Endothelial cell (in vitro differentiated cells): ENCODE measurements around the gene TSHZ3. TPM values are rescaled to one million over a fixed set of nuclear protein-coding genes. Genes with fewer than 3 reads are reported as not detected.
A peak's percentile ranks its signal among the peaks of the same experiment; 100 is the strongest.

Experiments used
- DNase-seq: peaks from one replicate; pipeline ENCODE4 v3.0.0; 2021; ENCODE audit warnings: low spot score
- H3K27ac Mint-ChIP-seq: one replicate; pipeline ENCODE4 v1.8.0; 2021; ENCODE audit warnings: mixed read lengths, inconsistent platforms; ENCODE audit not compliant: unreplicated experiment
- H3K27me3 Mint-ChIP-seq: one replicate; pipeline ENCODE4 v1.8.0; 2021; ENCODE audit warnings: mild to moderate bottlenecking, moderate library complexity, mixed read lengths, inconsistent platforms; ENCODE audit not compliant: unreplicated experiment
- H3K36me3 Mint-ChIP-seq: one replicate; pipeline ENCODE4 v1.8.0; 2021; ENCODE audit warnings: mild to moderate bottlenecking, low read depth, mixed read lengths, inconsistent platforms; ENCODE audit not compliant: unreplicated experiment
- H3K4me1 Mint-ChIP-seq: one replicate; pipeline ENCODE4 v1.8.0; 2021; ENCODE audit warnings: mild to moderate bottlenecking, mixed read lengths, inconsistent platforms; ENCODE audit not compliant: unreplicated experiment
- H3K4me3 Mint-ChIP-seq: one replicate; pipeline ENCODE4 v1.8.0; 2021; ENCODE audit warnings: mild to moderate bottlenecking, mixed read lengths, inconsistent platforms; ENCODE audit not compliant: unreplicated experiment
- H3K9me3 Mint-ChIP-seq: one replicate; pipeline ENCODE4 v1.8.0; 2021; ENCODE audit warnings: mixed read lengths, inconsistent platforms; ENCODE audit not compliant: unreplicated experiment
- CTCF ChIP-seq: fragments of 200-600 bp; sonication (generic); IDR thresholded peaks from one replicate; pipeline ENCODE4 v1.5.0; 2021; ENCODE audit warnings: antibody characterized with exemption; ENCODE audit not compliant: unreplicated experiment
- total RNA-seq: library from RNA; stranded (reverse); fragmentation: NEBNext Ultra II Directional; extraction: Animal tissue kit (Norgen Biotek cat#: 25700); gene quantifications from one replicate; pipeline ENCODE4 v1.2.1, GENCODE V29; 2021; ENCODE audit not compliant: unreplicated experiment

The TSHZ3 gene
- total RNA-seq, 1 donor from 2014 or later, result 12.3 TPM

GRCh38 chr19:31315652-31316051 lies 33.6 kb downstream of the TSHZ3 start:
- peak overlapping the region; percentile 70 for H3K27ac Mint-ChIP-seq
- no peak for TF ChIP-seq CTCF

GRCh38 chr19:31314849-31315629 lies 34.2 kb downstream of the TSHZ3 start:
- DNase-seq, result peak; percentile 11
- no peak overlapping the region for H3K27ac Mint-ChIP-seq
- H3K9me3 Mint-ChIP-seq, result no peaks in the 10 kb centered on the region
- TF ChIP-seq CTCF, result no peak
- H3K4me3 Mint-ChIP-seq, result no peak overlapping the region
- H3K27me3 Mint-ChIP-seq, result no peaks in the 10 kb centered on the region
- H3K36me3 Mint-ChIP-seq, result peaks cover 8% of the 10 kb centered on the region
- peaks cover 30% of the 10 kb centered on the region for H3K4me1 Mint-ChIP-seq

More at GRCh38 chr19:31315652-31316051, 33.6 kb downstream of the TSHZ3 start:
- Mint-ChIP-seq H3K4me1 (peaks cover 30% of the 10 kb centered on the region), H3K36me3 (peaks cover 8% of the 10 kb centered on the region), H3K9me3 (no peaks in the 10 kb centered on the region), H3K4me3 (no peak overlapping the region), H3K27me3 (no peaks in the 10 kb centered on the region)
- DNase-seq, result no peak

GRCh38 chr19:31314156-31314555 lies 35.1 kb downstream of the TSHZ3 start:
- peaks cover 30% of the 10 kb centered on the region for H3K4me1 Mint-ChIP-seq
- TF ChIP-seq CTCF, result no peak
- H3K9me3 Mint-ChIP-seq, result no peaks in the 10 kb centered on the region
- peaks cover 8% of the 10 kb centered on the region for H3K36me3 Mint-ChIP-seq
- no peak for DNase-seq
- no peaks in the 10 kb centered on the region for H3K27me3 Mint-ChIP-seq
- no peak overlapping the region for H3K27ac Mint-ChIP-seq
- peak overlapping the region; percentile 15 for H3K4me3 Mint-ChIP-seq

GRCh38 chr19:31313291-31314030 lies 35.8 kb downstream of the TSHZ3 start:
- no peak for TF ChIP-seq CTCF
- no peak for DNase-seq
- Mint-ChIP-seq H3K27ac (no peak overlapping the region), H3K9me3 (no peaks in the 10 kb centered on the region), H3K4me1 (peaks cover 30% of the 10 kb centered on the region), H3K27me3 (no peaks in the 10 kb centered on the region), H3K36me3 (peaks cover 8% of the 10 kb centered on the region), H3K4me3 (no peak overlapping the region)
